Stimulated activated CD8-positive, alpha-beta memory T cell treated with anti-CD3 and anti-CD28 coated beads, Interleukin-7, amount 100 ng/mL, for 24 hours (primary cell): Measurements from ENCODE around the gene TP53I13.
A peak's percentile ranks its signal among the peaks of the same experiment; 100 is the strongest.

Experiments used
- DNase-seq: peaks from one replicate; pipeline ENCODE4 v3.0.0-alpha.2; 2020; ENCODE audit warnings: low read depth

The TP53I13 gene

GRCh38 chr17:29593591-29594518 lies 25.4 kb downstream of the TP53I13 start:
- no peak for DNase-seq

- DNase-seq = no peak
These were observed 26.1 kb downstream of the TP53I13 start for GRCh38 chr17:29594519-29595090.

GRCh38 chr17:29595107-29595942 lies 26.8 kb downstream of the TP53I13 start:
- no peak for DNase-seq

GRCh38 chr17:29595943-29596774 lies 27.7 kb downstream of the TP53I13 start:
- DNase-seq = no peak

GRCh38 chr17:29596811-29597210 lies 28.3 kb downstream of the TP53I13 start:
- no peak for DNase-seq

GRCh38 chr17:29597361-29598172 lies 29.1 kb downstream of the TP53I13 start:
- no peak for DNase-seq

- DNase-seq = no peak
These were observed 34.7 kb downstream of the TP53I13 start for GRCh38 chr17:29603109-29603674.

GRCh38 chr17:29607557-29608195 lies 39.2 kb downstream of the TP53I13 start:
- DNase-seq = no peak

GRCh38 chr17:29608986-29609385 lies 40.5 kb downstream of the TP53I13 start:
- DNase-seq = no peak

- no peak for DNase-seq
These were observed 41.9 kb downstream of the TP53I13 start for GRCh38 chr17:29610395-29610794.

GRCh38 chr17:29611351-29612093 lies 43.0 kb downstream of the TP53I13 start:
- no peak for DNase-seq

GRCh38 chr17:29612094-29612403 lies 43.5 kb downstream of the TP53I13 start:
- DNase-seq = no peak

- DNase-seq = no peak
These were observed 44.1 kb downstream of the TP53I13 start for GRCh38 chr17:29612404-29613280.

- DNase-seq = peak; percentile 90
These were observed 44.9 kb downstream of the TP53I13 start for GRCh38 chr17:29613352-29613837.

- DNase-seq = no peak
These were observed 45.4 kb downstream of the TP53I13 start for GRCh38 chr17:29613856-29614255.

- no peak for DNase-seq
These were observed 46.0 kb downstream of the TP53I13 start for GRCh38 chr17:29614349-29615047.

- no peak for DNase-seq
These were observed 46.5 kb downstream of the TP53I13 start for GRCh38 chr17:29615048-29615385.
